A673 (cell line): ENCODE results near the gene CCL11. TPM values are rescaled to one million over a fixed set of nuclear protein-coding genes. Genes with fewer than 3 reads are reported as not detected.
"Not testable (repeated sequence)": the region's sequence is repeated elsewhere in the genome, so short reads cannot be mapped to it uniquely, and the experiment has no call there.

Experiments
- BruUV-seq: library from RNA; stranded (reverse); fragments of 400-500 nt; replicated peaks from 2 replicates; lab custom pipeline; 2021; lab: Mats Ljungman, UMichigan
- CTCF ChIA-PET: fragments of 300-600 bp; sonication (Branson Sonifier 250); formaldehyde crosslinking; loops from one replicate; lab custom pipeline; 2022; ENCODE audit warnings: antibody characterized with exemption; lab: Charles Lee
- POLR2A ChIA-PET: fragments of 300-600 bp; sonication (Branson Sonifier 250); formaldehyde crosslinking; loops from one replicate; lab custom pipeline; 2022; ENCODE audit warnings: antibody characterized with exemption; ENCODE audit not compliant: low non-redundant PET; lab: Charles Lee
- DNase-seq: peaks from one replicate; pipeline ENCODE4 v3.0.0-alpha.2; 2015; ENCODE audit warnings: low spot score
- H3K27ac ChIP-seq: fragments of 200-600 bp; sonication (generic); 2 replicates; pipeline ENCODE4 v1.5.1; 2016; ENCODE audit warnings: mixed run types, low read depth, mild to moderate bottlenecking, mixed read lengths, antibody characterized with exemption, low read length; ENCODE audit not compliant: poor library complexity, severe bottlenecking
- H3K27me3 ChIP-seq: fragments of 200-600 bp; sonication (generic); replicated peaks from 2 replicates; pipeline ENCODE4 v1.6.1; 2017; ENCODE audit warnings: mixed run types, low read depth, mild to moderate bottlenecking, mixed read lengths, antibody characterized with exemption, low read length; ENCODE audit not compliant: insufficient read depth, poor library complexity
- H3K36me3 ChIP-seq: fragments of 200-600 bp; sonication (generic); 2 replicates; pipeline ENCODE4 v1.6.1; 2016; ENCODE audit warnings: mixed run types, mild to moderate bottlenecking, mixed read lengths, antibody characterized with exemption, low read length; ENCODE audit not compliant: insufficient read depth, poor library complexity, severe bottlenecking
- H3K4me1 ChIP-seq: fragments of 200-600 bp; sonication (generic); 2 replicates; pipeline ENCODE4 v1.6.1; 2017; ENCODE audit warnings: mixed run types, mild to moderate bottlenecking, mixed read lengths, antibody characterized with exemption, low read length; ENCODE audit not compliant: insufficient read depth, poor library complexity, severe bottlenecking
- H3K4me3 ChIP-seq: fragments of 200-600 bp; sonication (generic); 2 replicates; pipeline ENCODE4 v1.5.1; 2016; ENCODE audit warnings: low read depth, mixed run types, mild to moderate bottlenecking, mixed read lengths, low read length; ENCODE audit not compliant: poor library complexity, severe bottlenecking
- H3K9me3 ChIP-seq: fragments of 200-600 bp; sonication (generic); 2 replicates; pipeline ENCODE4 v1.6.1; 2016; ENCODE audit warnings: mixed run types, low read depth, mild to moderate bottlenecking, mixed read lengths, antibody characterized with exemption, low read length; ENCODE audit not compliant: poor library complexity, severe bottlenecking
- EZH2 ChIP-seq: fragments of 200-600 bp; sonication (generic); IDR thresholded peaks from 2 replicates; pipeline ENCODE4 v1.6.1; 2017; ENCODE audit warnings: borderline replicate concordance, low read depth, mild to moderate bottlenecking, mixed read lengths, antibody characterized with exemption, low read length; ENCODE audit not compliant: poor library complexity, severe bottlenecking
- intact Hi-C: fragments of 100-400 bp; cut with micrococcal nuclease; formaldehyde crosslinking; loops from one replicate; pipeline ENCODE4 v1.10.0; 2022; ENCODE audit not compliant: unreplicated experiment
- total RNA-seq: library from RNA; stranded (reverse); gene quantifications from 2 replicates; pipeline ENCODE4 v1.2.3, GENCODE V29; 2021
- TF ChIP-seq, protein P1 (sequence below): fragments of 300-800, 200-600 bp; sonication (generic); conservative IDR thresholded peaks from 2 replicates; pipeline ENCODE4 v1.5.1; 2017; ENCODE audit warnings: low read depth, mild to moderate bottlenecking, antibody characterized with exemption, low read length, moderate library complexity, mixed read lengths

The CCL11 gene
- total RNA-seq, 1 experiment from 2014 or later, result not detected

DNA sequence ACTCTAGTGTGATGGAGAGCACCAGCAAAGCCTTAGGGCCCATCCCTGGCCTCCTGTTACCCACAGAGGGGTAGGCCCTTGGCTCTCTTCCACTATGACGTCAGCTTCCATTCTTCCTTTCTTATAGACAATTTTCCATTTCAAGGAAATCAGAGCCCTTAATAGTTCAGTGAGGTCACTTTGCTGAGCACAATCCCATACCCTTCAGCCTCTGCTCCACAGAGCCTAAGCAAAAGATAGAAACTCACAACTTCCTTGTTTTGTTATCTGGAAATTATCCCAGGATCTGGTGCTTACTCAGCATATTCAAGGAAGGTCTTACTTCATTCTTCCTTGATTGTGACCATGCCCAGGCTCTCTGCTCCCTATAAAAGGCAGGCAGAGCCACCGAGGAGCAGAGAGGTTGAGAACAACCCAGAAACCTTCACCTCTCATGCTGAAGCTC lies 33.5 kb downstream of the CCL11 start, which contains the start of gene CCL8:
CCL8 (plus strand) TSS at position 397 of the 445 bp plus-strand sequence. CDS start 67 bp downstream, outside the sequence.
- BruUV-seq, result no TSS peak
- no peaks in the 10 kb centered on the region for H3K36me3 ChIP-seq
- POLR2A ChIA-PET, result no interaction called here
- no peak within 1 kb of the TSS for H3K27ac ChIP-seq
- DNase-seq, result no peak
- H3K9me3 ChIP-seq, result no peaks in the 10 kb centered on the region
- intact Hi-C loops, result no loop called here
- H3K27me3 ChIP-seq, result peaks cover 5% of the 10 kb centered on the region
- CTCF ChIA-PET, result no interaction called here
- no peak within 1 kb of the TSS for H3K4me3 ChIP-seq
- H3K4me1 ChIP-seq, result no peaks in the 10 kb centered on the region
- TF ChIP-seq EZH2, result no peak
- TF ChIP-seq, protein P1, sequence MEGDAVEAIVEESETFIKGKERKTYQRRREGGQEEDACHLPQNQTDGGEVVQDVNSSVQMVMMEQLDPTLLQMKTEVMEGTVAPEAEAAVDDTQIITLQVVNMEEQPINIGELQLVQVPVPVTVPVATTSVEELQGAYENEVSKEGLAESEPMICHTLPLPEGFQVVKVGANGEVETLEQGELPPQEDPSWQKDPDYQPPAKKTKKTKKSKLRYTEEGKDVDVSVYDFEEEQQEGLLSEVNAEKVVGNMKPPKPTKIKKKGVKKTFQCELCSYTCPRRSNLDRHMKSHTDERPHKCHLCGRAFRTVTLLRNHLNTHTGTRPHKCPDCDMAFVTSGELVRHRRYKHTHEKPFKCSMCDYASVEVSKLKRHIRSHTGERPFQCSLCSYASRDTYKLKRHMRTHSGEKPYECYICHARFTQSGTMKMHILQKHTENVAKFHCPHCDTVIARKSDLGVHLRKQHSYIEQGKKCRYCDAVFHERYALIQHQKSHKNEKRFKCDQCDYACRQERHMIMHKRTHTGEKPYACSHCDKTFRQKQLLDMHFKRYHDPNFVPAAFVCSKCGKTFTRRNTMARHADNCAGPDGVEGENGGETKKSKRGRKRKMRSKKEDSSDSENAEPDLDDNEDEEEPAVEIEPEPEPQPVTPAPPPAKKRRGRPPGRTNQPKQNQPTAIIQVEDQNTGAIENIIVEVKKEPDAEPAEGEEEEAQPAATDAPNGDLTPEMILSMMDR, result no peak

DNA sequence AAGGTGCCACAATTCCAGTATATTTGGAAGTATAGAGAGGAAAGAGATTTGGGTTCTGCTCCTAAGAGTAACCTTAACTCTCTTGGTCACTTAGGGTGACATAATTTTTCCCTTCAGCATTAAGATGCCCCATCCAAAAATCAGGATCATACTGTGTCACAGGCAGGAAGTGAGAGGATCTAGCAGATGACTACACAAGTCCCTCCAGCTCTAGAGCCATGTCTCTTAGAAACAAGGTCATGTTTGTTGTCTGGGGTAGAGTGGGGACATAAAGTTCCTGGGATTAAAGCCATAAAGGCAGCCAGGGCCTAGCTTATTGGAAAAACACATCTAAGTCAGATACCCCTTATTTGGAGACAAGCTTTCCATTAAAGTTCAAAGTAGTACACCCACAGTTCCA lies 36.4 kb downstream of the CCL11 start:
- H3K27me3 ChIP-seq, result no peaks in the 10 kb centered on the region
- BruUV-seq, result no TSS peak
- no peak for TF ChIP-seq EZH2
- TF ChIP-seq, protein P1, result no peak
- intact Hi-C loops, result no loop called here
- no peak overlapping the region for H3K4me3 ChIP-seq
- ChIA-PET CTCF (no interaction called here), POLR2A (no interaction called here)
- no peak for DNase-seq
- no peak overlapping the region for H3K27ac ChIP-seq
- H3K4me1 ChIP-seq, result no peaks in the 10 kb centered on the region
- no peaks in the 10 kb centered on the region for H3K36me3 ChIP-seq
- no peaks in the 10 kb centered on the region for H3K9me3 ChIP-seq

DNA sequence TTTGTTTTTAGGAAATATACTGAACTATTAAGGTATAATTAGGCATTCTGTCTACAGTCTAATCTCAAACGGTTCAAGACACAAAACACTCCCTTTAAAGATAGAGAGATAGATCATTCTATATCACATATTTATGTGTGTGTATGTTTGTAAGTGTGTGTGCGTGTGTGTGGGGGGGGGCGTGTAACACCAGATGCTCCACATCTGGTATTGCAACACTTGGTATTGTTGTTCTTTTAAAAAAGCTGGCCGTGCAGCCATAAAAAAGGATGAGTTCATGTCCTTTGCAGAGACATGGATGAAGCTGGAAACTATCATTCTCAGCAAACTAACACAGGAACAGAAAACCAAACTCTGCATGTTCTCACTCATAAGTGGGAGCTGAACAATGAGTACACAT lies 42.0 kb downstream of the CCL11 start:
- BruUV-seq, DNase-seq, POLR2A ChIA-PET, H3K4me1 ChIP-seq, CTCF ChIA-PET, H3K4me3 ChIP-seq, intact Hi-C loops, H3K9me3 ChIP-seq, H3K36me3 ChIP-seq, H3K27ac ChIP-seq: not testable (repeated sequence)
- H3K27me3 ChIP-seq, result peaks cover 15% of the 10 kb centered on the region

DNA sequence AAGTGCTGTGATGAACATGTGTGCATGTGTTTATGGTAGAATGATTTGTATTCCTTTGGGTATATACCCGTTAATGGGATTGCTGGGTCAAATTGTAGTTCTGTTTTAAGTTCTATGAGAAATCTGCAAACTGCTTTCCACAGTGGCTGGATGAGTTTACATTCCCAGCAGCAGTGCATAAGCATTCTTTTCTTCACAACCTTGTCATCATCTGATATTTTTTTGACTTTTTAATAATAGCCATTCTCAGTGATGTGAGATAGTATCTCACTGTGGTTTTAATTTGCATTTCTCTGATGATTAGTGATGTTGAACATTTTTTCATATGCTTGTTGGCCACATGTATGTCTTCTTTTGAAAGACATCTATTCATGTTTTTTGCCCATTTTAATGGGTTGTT lies 52.2 kb downstream of the CCL11 start:
- Histone ChIP-seq H3K9me3 (no peaks in the 10 kb centered on the region), H3K36me3 (no peaks in the 10 kb centered on the region), H3K27ac (no peak overlapping the region), H3K4me1 (no peaks in the 10 kb centered on the region), H3K27me3 (no peaks in the 10 kb centered on the region), H3K4me3 (no peak overlapping the region)
- no peak for TF ChIP-seq EZH2
- TF ChIP-seq, protein P1, result no peak
- no peak for DNase-seq
- no TSS peak for BruUV-seq
- ChIA-PET POLR2A (no interaction called here), CTCF (no interaction called here)
- intact Hi-C loops, result no loop called here
